ENCODE measurements around the gene TBXAS1. TPM values are rescaled to one million over a fixed set of nuclear protein-coding genes. Genes with fewer than 3 reads are reported as not detected.

Gene TBXAS1
- total and polyA plus RNA-seq, 4 donors, result 4.1 to 22.4 (median 12.2) TPM

DNA sequence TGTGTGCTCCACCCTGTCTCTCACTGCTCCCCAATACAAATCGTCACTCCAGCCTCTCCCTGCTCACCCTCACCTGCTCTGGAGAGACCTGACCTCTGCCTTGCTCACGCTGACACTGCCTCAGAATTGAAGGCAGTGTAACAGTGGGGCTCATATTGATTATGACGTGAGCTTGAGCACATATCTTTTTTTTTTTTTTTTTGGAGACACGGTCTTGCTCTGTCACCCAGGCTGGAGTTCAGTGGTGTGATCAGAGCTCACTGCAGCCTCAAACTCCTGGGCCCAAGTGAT is 84.7 kb downstream of the TBXAS1 start:
- H3K4me3 ChIP-seq (ENCODE audit: low read depth in 1 of 3, low read length in 3 of 3), result no peak overlapping the region
- H3K4me1 ChIP-seq (ENCODE audit: control insufficient read depth in 4 of 4, insufficient read depth in 4 of 4, low read length in 3 of 4), result peaks cover 0 to 2% (median 0%) of the 10 kb centered on the region in 4 donors
- TF ChIP-seq TAF1 (conservative IDR thresholded peaks at IDR 0.05) (no peak), FOXA1 (IDR thresholded peaks at IDR 0.05) (no peak), JUND (IDR thresholded peaks at IDR 0.05) (no peak), ATF3 (IDR thresholded peaks at IDR 0.05) (no peak), GABPA (IDR thresholded peaks at IDR 0.05 in 1 of 2, conservative IDR thresholded peaks at IDR 0.05 in 1 of 2) (no peak), RAD21 (IDR thresholded peaks at IDR 0.05) (no peak), HNF4A (conservative IDR thresholded peaks at IDR 0.05) (no peak)
- TF ChIP-seq, protein P1, sequence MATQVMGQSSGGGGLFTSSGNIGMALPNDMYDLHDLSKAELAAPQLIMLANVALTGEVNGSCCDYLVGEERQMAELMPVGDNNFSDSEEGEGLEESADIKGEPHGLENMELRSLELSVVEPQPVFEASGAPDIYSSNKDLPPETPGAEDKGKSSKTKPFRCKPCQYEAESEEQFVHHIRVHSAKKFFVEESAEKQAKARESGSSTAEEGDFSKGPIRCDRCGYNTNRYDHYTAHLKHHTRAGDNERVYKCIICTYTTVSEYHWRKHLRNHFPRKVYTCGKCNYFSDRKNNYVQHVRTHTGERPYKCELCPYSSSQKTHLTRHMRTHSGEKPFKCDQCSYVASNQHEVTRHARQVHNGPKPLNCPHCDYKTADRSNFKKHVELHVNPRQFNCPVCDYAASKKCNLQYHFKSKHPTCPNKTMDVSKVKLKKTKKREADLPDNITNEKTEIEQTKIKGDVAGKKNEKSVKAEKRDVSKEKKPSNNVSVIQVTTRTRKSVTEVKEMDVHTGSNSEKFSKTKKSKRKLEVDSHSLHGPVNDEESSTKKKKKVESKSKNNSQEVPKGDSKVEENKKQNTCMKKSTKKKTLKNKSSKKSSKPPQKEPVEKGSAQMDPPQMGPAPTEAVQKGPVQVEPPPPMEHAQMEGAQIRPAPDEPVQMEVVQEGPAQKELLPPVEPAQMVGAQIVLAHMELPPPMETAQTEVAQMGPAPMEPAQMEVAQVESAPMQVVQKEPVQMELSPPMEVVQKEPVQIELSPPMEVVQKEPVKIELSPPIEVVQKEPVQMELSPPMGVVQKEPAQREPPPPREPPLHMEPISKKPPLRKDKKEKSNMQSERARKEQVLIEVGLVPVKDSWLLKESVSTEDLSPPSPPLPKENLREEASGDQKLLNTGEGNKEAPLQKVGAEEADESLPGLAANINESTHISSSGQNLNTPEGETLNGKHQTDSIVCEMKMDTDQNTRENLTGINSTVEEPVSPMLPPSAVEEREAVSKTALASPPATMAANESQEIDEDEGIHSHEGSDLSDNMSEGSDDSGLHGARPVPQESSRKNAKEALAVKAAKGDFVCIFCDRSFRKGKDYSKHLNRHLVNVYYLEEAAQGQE (IDR thresholded peaks at IDR 0.05), result no peak
- TF ChIP-seq, protein P2, sequence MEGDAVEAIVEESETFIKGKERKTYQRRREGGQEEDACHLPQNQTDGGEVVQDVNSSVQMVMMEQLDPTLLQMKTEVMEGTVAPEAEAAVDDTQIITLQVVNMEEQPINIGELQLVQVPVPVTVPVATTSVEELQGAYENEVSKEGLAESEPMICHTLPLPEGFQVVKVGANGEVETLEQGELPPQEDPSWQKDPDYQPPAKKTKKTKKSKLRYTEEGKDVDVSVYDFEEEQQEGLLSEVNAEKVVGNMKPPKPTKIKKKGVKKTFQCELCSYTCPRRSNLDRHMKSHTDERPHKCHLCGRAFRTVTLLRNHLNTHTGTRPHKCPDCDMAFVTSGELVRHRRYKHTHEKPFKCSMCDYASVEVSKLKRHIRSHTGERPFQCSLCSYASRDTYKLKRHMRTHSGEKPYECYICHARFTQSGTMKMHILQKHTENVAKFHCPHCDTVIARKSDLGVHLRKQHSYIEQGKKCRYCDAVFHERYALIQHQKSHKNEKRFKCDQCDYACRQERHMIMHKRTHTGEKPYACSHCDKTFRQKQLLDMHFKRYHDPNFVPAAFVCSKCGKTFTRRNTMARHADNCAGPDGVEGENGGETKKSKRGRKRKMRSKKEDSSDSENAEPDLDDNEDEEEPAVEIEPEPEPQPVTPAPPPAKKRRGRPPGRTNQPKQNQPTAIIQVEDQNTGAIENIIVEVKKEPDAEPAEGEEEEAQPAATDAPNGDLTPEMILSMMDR (IDR thresholded peaks at IDR 0.05; ENCODE audit: low read depth, low read length, missing input control), result no peak
- H3K9ac ChIP-seq (ENCODE audit: low read depth in 1 of 2, low read length in 2 of 2), result no peak overlapping the region
- WGBS, result 88% methylated on average over 4 of the region's 4 CpGs
- H3K27me3 ChIP-seq (ENCODE audit: control insufficient read depth in 4 of 4, insufficient read depth in 4 of 4, low read length in 3 of 4), result no peaks in the 10 kb centered on the region
- no peak for DNase-seq (ENCODE audit: low spot score)
- no peak overlapping the region for H3K27ac ChIP-seq (ENCODE audit: low read depth in 1 of 2, low read length in 2 of 2)
- no peaks in the 10 kb centered on the region for H3K36me3 ChIP-seq (ENCODE audit: control insufficient read depth in 4 of 4, insufficient read depth in 3 of 4, low read depth in 1 of 4, low read length in 3 of 4)
- H3K9me3 ChIP-seq (ENCODE audit: control insufficient read depth in 4 of 4, low read length in 3 of 4), result no peaks in the 10 kb centered on the region

DNA sequence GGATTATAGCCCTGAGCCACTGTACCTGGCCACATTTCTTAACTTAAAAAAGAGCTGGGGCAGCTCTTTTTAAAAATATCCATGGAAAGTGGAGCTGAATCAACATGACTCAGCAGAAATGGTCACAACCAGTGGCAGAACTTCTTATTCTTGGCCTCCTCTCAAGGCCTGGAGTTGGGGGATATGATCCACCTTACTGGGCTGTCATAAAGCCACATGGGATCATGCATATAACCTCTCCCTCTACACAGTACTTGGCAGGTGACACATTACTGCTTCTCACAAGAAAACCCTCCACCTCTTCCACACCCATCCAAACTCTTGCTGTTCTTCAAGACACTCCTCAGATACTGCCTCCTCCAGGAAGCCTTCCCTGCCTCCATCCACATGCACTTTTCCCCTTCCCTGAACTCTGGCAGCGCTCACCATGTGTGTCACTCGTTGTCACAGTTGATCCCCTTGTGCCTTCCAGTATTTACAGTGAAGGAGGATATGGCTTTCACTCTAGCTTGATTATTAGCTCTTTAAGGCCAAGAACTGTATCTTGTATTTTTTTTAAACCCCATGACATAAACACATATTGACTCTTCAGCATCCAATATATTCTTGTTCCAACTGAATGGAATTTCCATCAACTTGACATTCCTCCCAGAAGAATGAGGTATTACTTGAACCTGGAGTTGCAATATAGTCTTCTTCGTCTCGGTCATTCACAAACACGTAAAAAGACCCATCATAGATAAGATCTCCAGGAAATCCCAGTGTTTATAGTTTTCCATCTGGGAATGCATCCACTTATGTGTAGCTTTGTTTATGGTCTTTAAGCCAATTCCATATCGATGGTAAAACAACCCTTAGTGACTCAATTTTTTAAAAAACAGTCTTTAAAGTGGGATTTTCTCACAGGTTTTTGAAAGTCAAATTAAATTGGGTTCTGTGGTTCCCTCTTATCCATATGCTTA is 85.5 kb downstream of the TBXAS1 start:
- Histone ChIP-seq H3K36me3 (ENCODE audit: control insufficient read depth in 4 of 4, insufficient read depth in 3 of 4, low read depth in 1 of 4, low read length in 3 of 4) (no peaks in the 10 kb centered on the region), H3K4me3 (ENCODE audit: low read depth in 1 of 3, low read length in 3 of 3) (no peak overlapping the region), H3K27ac (ENCODE audit: low read depth in 1 of 2, low read length in 2 of 2) (no peak overlapping the region), H3K27me3 (ENCODE audit: control insufficient read depth in 4 of 4, insufficient read depth in 4 of 4, low read length in 3 of 4) (no peaks in the 10 kb centered on the region), H3K9ac (ENCODE audit: low read depth in 1 of 2, low read length in 2 of 2) (no peak overlapping the region), H3K4me1 (ENCODE audit: control insufficient read depth in 4 of 4, insufficient read depth in 4 of 4, low read length in 3 of 4) (peaks cover 0 to 2% (median 0%) of the 10 kb centered on the region in 4 donors), H3K9me3 (ENCODE audit: control insufficient read depth in 4 of 4, low read length in 3 of 4) (no peaks in the 10 kb centered on the region)
- DNase-seq (ENCODE audit: low spot score), result no peak
- 93% methylated on average over 6 of the region's 6 CpGs for WGBS
- TF ChIP-seq EGR1 (IDR thresholded peaks at IDR 0.05; ENCODE audit: low read depth in 2 of 2) (no peak), RAD21 (IDR thresholded peaks at IDR 0.05) (no peak), HNF4A (conservative IDR thresholded peaks at IDR 0.05) (no peak), FOXA2 (IDR thresholded peaks at IDR 0.05) (no peak), GABPA (IDR thresholded peaks at IDR 0.05 in 1 of 2, conservative IDR thresholded peaks at IDR 0.05 in 1 of 2) (no peak), ATF3 (IDR thresholded peaks at IDR 0.05) (no peak), RXRA (IDR thresholded peaks at IDR 0.05) (no peak), YY1 (IDR thresholded peaks at IDR 0.05) (no peak), SP1 (IDR thresholded peaks at IDR 0.05) (no peak)
- TF ChIP-seq, protein P2 (IDR thresholded peaks at IDR 0.05; ENCODE audit: low read depth, low read length, missing input control), result no peak
- TF ChIP-seq, protein P1 (IDR thresholded peaks at IDR 0.05), result no peak

All from liver (tissue), 9 donors.